Muscle layer of duodenum (tissue), 2 donors: ENCODE measurements around the gene EDEM2.
"Not testable (repeated sequence)": the region's sequence is repeated elsewhere in the genome, so short reads cannot be mapped to it uniquely, and the experiment has no call there.

ENCODE experiments used
- H3K27ac ChIP-seq: one replicate; pipeline ENCODE4 v1.7.0; 2013; ENCODE audit warnings: mild to moderate bottlenecking, low read length
- H3K27me3 ChIP-seq: one replicate; pipeline ENCODE4 v1.7.0; 2013; ENCODE audit warnings: low read depth, mild to moderate bottlenecking, control low read depth, low read length
- H3K36me3 ChIP-seq, 2 donors: one replicate each; pipeline ENCODE4 v1.7.0; 2013; ENCODE audit warnings: low read length in 2 of 2, control low read depth in 1 of 2, mild to moderate bottlenecking in 1 of 2; ENCODE audit not compliant: insufficient read depth in 2 of 2, control insufficient read depth in 1 of 2
- H3K4me1 ChIP-seq, 2 donors: one replicate each; pipeline ENCODE4 v1.7.0; 2013; ENCODE audit warnings: low read length in 2 of 2, mild to moderate bottlenecking in 2 of 2, control low read depth in 1 of 2, moderate library complexity in 1 of 2; ENCODE audit not compliant: insufficient read depth in 2 of 2, control insufficient read depth in 1 of 2
- H3K4me3 ChIP-seq, 2 donors: one replicate each; pipeline ENCODE4 v1.7.0; 2013; ENCODE audit warnings: low read length in 2 of 2, low read depth in 1 of 2, mild to moderate bottlenecking in 1 of 2
- H3K9me3 ChIP-seq, 2 donors: one replicate each; pipeline ENCODE4 v1.7.0; 2013; ENCODE audit warnings: low read length in 2 of 2, control low read depth in 1 of 2, mild to moderate bottlenecking in 1 of 2; ENCODE audit not compliant: control insufficient read depth in 1 of 2
- donor health status: healthy.

The EDEM2 gene

DNA sequence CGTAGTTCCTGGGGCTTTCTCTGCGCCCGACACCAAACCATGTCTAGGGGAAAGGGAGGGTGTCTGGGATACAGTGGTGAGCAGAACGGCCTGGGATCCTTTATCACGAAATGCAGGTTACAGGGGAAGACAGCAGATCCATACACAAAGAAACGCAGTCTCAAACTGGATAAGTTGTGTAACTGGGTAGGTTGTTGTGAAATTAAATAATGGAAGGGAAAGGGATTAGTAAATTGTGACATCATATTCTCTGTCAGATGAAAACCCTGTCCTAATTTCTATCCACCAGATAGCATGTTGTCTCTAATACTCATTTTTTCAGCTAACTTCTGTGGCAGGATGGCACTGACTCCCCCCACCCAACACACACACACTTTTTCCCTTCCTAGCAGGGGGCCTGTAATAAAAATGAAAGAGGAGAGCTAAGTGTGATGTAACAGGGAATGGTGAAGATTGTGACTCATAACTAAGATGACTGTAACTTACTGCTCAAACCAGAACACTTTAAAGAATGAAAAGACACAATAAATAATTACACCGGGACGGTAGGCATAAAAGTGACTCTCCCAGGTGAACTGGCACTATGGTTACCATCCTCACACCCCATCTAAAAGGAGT, 53.8 kb downstream of the EDEM2 start:
- peak overlapping the region; percentile 90 to 94 for H3K4me3 ChIP-seq
- peak overlapping the region; percentile 86 for H3K27ac ChIP-seq
- H3K4me1 ChIP-seq: peaks cover 4 to 24% of the 10 kb centered on the region in 2 donors

DNA sequence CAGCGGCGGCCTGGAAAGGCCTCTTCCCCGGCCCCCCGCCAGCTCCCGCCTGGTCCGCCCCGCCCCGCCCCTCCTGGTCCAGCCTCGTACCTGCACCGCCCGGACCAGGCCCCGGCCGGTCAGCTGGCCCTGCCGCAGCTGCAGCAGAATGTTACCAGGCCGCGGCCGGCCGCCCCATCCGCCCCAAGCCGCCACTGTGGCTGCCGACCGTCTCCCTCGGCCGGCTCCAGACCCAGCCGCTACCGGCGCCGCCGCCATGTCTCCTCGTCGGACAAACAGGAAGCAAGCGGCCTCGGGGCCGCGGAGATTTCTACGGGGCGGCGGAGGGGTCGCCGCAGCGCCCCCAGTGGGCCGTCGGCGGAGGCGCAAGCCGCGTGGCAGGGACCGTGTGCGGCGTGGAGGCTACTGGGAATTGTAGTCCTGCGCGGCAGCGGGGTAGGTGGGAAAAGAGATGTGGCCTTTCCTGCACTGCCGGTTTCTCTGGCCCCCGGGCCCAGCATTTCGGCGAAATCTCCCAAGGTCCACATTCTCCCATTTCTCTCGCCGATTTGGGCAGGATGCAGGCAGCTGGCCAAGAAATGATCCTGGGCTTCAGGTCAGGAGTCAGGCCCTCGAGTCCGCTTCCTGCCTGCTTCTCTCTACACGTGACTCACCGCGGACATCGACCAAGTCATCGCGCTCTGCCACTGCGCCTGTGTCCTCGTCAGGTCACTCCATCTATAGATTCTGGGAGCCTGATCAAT, 54.4 kb downstream of the EDEM2 start, which contains the start of gene TRPC4AP:
TRPC4AP (minus strand) TSS at position 284 of the 743 bp plus-strand sequence; CDS start at position 258, 26 bp downstream.
- Histone ChIP-seq H3K4me3 (peak within 1 kb of the TSS; percentile 90 to 94), H3K27ac (peak within 1 kb of the TSS; percentile 86), H3K27me3 (no peaks in the 10 kb centered on the region), H3K9me3 (no peaks in the 10 kb centered on the region), H3K4me1 (peaks cover 11 to 30% of the 10 kb centered on the region in 2 donors), H3K36me3 (peaks cover under 1 to 15% of the 10 kb centered on the region in 2 donors)

More for the DNA sequence above, 53.8 kb downstream of the EDEM2 start:
- no peaks in the 10 kb centered on the region for H3K9me3 ChIP-seq
- peaks cover 0 to 15% of the 10 kb centered on the region in 2 donors for H3K36me3 ChIP-seq
- H3K27me3 ChIP-seq: no peaks in the 10 kb centered on the region

DNA sequence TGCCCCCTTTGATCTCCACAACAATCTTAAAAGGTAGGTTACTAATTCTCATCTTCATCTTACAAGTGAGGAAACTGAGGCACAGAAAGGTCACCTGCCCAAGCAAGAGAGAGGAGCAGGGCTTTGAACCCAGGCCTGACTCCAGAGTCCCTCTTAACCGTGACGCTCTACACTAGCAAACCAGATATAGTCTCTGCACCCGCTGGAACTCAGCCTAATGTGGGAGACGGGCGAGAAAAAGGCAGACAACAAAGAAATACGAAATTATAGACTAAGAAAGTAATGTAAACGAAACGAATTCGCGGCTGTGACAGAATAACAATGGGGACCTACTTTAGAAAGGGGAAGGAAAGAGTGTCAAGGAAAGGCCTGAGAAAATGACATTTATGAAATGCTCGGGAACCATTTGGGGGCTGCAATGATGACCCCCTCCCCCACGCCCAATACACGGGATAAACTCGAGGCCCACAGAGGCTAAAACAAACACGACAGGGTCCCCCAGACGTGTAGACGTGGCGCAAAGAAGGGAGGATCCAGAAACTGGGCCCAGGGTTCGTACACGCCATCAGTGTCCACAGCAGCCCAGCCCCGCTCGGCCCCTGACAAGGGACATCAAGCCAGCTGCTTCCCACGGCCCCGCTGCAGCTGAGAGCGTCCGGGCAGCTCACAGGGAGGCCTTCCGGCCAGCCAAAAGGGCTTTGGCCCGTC, 55.2 kb downstream of the EDEM2 start:
- H3K4me1 ChIP-seq: peaks cover 14 to 33% of the 10 kb centered on the region in 2 donors
- H3K27ac ChIP-seq: peak overlapping the region; percentile 86
- no peaks in the 10 kb centered on the region for H3K9me3 ChIP-seq
- peak overlapping the region; percentile 90 to 94 for H3K4me3 ChIP-seq
- H3K36me3 ChIP-seq: peaks cover 3 to 15% of the 10 kb centered on the region in 2 donors
- H3K27me3 ChIP-seq: no peaks in the 10 kb centered on the region

DNA sequence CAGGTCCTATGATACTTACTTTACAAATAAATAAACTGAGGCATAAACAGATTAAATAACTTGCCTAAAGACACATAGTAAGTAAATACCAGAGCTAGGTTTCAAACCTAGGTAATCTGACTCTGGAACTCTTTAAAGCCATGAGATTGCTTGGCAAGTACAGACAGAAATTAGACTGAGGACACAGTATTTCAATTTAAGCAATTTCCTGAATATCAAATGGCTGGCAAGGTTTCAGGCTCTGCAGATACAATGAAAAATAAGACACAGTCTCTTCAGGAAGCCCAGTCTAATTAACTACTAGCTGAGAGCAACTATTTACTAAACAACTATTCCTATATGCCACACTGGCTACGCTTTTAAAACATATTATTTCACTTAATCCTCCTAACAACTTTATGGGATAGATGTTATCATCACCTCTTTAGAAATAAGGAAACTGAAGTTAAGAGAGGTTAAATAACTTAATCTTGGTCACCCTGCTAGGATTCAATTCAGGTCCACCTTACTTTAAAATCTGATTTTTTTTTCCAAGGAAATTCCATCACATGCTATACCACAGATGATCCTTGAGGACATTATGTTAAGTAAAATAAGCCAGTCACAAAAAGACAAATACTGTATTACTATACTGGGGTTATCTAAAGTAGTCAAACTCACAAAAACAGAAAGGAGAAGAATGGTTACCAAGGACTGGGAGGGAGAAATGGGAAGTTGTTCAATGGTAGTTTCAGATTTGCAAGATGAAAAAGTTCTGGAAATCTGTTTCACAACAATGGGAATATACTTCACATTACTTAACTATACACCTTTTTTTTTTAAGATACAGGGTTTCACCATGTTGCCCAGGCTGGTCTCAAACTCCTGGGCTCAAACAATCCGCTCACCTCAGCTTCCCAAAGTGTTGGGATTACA, 58.6 kb downstream of the EDEM2 start:
- Histone ChIP-seq H3K4me3 (no peak overlapping the region), H3K27me3 (no peaks in the 10 kb centered on the region), H3K4me1 (peaks cover 14 to 40% of the 10 kb centered on the region in 2 donors), H3K36me3 (peaks cover 3 to 15% of the 10 kb centered on the region in 2 donors), H3K9me3 (no peaks in the 10 kb centered on the region), H3K27ac (no peak overlapping the region)

DNA sequence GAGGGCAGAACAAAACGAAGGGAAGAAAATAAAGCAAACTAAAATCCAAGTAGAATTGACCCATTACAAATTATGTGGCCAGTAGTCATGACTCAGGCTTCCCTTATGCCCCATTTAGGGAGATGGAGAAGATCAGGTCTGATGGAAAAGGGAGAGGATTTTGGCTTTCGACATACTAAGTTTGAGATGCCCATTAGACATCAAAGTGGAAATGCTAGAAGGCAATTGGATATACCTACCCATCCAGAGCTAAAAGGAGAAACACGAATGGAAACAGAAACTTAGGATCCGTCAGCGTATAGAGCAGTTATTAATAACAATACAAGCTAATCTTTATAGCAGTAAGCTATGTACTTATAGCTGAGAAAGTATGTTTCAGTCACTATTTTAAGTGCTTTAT, 59.3 kb downstream of the EDEM2 start:
- Histone ChIP-seq H3K4me3 (no peak overlapping the region), H3K9me3 (no peaks in the 10 kb centered on the region), H3K4me1 (peaks cover 14 to 36% of the 10 kb centered on the region in 2 donors), H3K36me3 (peaks cover 3 to 9% of the 10 kb centered on the region in 2 donors), H3K27me3 (no peaks in the 10 kb centered on the region), H3K27ac (no peak overlapping the region)

DNA sequence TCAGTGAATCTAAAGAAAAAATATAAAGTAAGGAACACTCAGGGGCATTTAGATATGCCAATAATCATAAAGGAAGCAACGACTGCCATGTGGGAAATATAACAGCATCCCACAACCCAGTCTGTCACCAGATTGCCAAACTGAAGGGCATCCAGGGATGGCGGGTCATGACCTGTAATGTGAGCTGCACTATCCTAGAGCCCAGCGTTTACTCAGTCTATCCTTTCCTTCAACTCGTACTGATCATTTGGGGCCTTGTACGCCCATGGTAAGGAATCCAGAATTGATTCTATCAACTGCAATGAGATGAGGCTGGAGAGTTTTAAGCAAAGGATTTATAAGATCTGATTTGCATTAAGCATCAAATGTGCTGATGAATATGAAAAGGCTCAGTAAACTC, 59.8 kb downstream of the EDEM2 start:
- H3K4me1 ChIP-seq: peaks cover 14 to 36% of the 10 kb centered on the region in 2 donors
- no peaks in the 10 kb centered on the region for H3K9me3 ChIP-seq
- H3K27ac ChIP-seq: no peak overlapping the region
- H3K36me3 ChIP-seq: peaks cover 3 to 5% of the 10 kb centered on the region in 2 donors
- H3K27me3 ChIP-seq: no peaks in the 10 kb centered on the region
- H3K4me3 ChIP-seq: no peak overlapping the region

DNA sequence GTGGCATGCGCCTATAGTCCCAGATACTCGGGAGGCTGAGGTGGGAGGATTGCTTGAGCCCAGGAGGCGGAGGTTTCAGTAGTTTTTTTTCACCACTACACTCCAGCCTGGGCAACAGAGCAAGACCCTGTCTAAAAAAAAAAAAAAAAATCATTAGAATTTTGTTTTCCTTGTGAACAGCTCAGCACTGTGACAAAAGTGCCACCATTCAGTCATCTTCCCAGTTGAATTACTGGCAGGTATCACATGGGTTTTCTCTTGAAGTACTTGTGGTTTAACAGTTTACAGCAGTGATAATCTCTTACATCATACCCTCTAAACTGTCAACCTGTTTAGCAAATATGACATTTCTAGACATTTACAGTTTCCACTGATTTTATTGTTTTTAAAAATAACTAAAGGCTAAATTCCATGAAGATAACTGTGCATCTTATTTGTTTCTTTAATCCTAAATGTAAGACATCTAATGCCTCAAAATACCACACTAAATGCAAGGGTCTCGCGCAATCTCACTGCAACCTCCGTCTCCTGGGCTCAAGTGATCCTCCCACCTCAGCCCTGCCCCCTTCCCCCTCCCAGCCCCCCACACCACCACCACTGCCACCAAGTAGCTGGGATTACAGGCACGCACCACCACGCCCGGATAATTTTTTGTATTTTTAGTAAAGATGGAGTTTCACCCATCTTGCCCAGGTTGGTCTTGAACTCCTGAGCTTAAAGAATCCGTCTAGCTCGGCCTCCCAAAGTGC, 61.5 kb downstream of the EDEM2 start:
- Histone ChIP-seq H3K36me3 (peaks cover 0 to 3% of the 10 kb centered on the region in 2 donors), H3K4me3 (no peak overlapping the region), H3K27ac (no peak overlapping the region), H3K9me3 (no peaks in the 10 kb centered on the region), H3K4me1 (peaks cover 14 to 31% of the 10 kb centered on the region in 2 donors), H3K27me3 (no peaks in the 10 kb centered on the region)

DNA sequence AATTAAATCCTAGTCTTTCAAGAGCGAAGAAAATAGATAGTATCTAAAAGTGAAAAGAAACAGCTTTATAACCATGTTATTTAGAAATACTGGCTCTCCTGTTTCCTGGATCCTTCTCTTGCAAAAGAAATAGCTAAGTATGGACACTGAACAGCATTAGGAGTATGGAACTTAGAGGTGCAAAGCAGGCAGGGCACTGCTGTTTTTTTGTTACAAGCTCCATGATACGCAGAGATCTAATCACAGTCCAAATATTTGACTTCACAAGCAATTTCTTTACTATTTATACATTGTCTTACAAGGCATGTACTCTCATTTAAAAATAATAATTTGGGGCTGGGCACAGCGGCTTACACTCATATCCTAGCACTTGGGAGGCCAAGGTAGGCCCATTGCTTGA, 62.1 kb downstream of the EDEM2 start:
- peaks cover 14 to 33% of the 10 kb centered on the region in 2 donors for H3K4me1 ChIP-seq
- no peaks in the 10 kb centered on the region for H3K27me3 ChIP-seq
- H3K4me3 ChIP-seq: no peak overlapping the region
- H3K36me3 ChIP-seq: peaks cover 0 to 3% of the 10 kb centered on the region in 2 donors
- no peak overlapping the region for H3K27ac ChIP-seq
- no peaks in the 10 kb centered on the region for H3K9me3 ChIP-seq

DNA sequence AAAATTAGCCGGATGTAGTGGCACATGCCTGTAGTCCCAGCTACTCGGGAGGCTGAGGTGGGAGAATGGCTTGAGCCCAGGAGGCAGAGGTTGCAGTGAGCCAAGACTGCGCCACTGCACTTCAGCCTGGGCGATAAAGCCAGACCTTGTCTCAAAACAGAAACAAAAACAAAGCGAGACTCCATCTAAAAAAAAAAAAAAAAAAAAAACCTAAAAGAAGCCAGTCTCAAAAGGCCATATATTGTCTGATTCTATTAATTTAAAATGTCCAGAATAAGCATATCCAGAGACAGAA, 66.8 kb downstream of the EDEM2 start:
- not testable (repeated sequence) for H3K4me3 ChIP-seq, H3K9me3 ChIP-seq, H3K27ac ChIP-seq, H3K27me3 ChIP-seq
- peaks cover 9 to 14% of the 10 kb centered on the region in 2 donors for H3K36me3 ChIP-seq
- peaks cover 0 to 23% of the 10 kb centered on the region in 2 donors for H3K4me1 ChIP-seq
